HepG2 (cell line): ENCODE measurements around the gene SLC7A6OS. TPM values are rescaled to one million over a fixed set of nuclear protein-coding genes. Genes with fewer than 3 reads are reported as not detected.

Experiments
- ATAC-seq: fragments of 200-7000 bp; cut with Tn5 transposase; 3 replicates; pipeline ENCODE4 v1.9.1; 2020; ENCODE audit warnings: mild to moderate bottlenecking, moderate library complexity
- BruUV-seq: library from RNA; stranded (reverse); fragments of 400-500 nt; replicated peaks from 2 replicates; lab custom pipeline; 2021; lab: Mats Ljungman, UMichigan
- CTCF ChIA-PET: fragments of 300-600 bp; formaldehyde crosslinking; extraction: SDS; loops from one replicate; lab custom pipeline; 2021; ENCODE audit warnings: low total read pairs, inconsistent platforms, low intra/inter-chr PET ratio; lab: Yijun Ruan, JAX
- POLR2A ChIA-PET: fragments of 350-600 bp; sonication (Branson Sonifier 250); formaldehyde crosslinking; loops from one replicate; lab custom pipeline; 2020; ENCODE audit warnings: antibody characterized with exemption, inconsistent platforms; lab: Yijun Ruan, JAX
- DNase-seq: peaks from one replicate; pipeline ENCODE4 v3.0.0-alpha.2; 2015; ENCODE audit warnings: low spot score
- FAIRE-seq: peaks from 3 replicates; lab custom pipeline; 2011; peaks lifted over from hg19 to GRCh38; lab: Jason Lieb, UNC
- H2AFZ ChIP-seq: one replicate; pipeline ENCODE4 v1.6.1; 2011; ENCODE audit warnings: low read length, inconsistent platforms
- H3K27ac ChIP-seq: fragments of 300-600 bp; 3 replicates; pipeline ENCODE4 v1.8.0; 2011; ENCODE audit warnings: mixed run types, mild to moderate bottlenecking, mixed read lengths, low read length, inconsistent platforms; ENCODE audit not compliant: insufficient read depth; ENCODE audit errors: extremely low read length
- H3K27me3 ChIP-seq, 2 experiments: fragments of 200-600 bp in 1 of 2; 2 replicates in 1 of 2; 3 replicates in 1 of 2; pipeline versions ENCODE4 v1.6.0 to v1.8.0; 2011; ENCODE audit warnings: low read length in 2 of 2, mild to moderate bottlenecking in 2 of 2, moderate library complexity in 2 of 2, inconsistent platforms in 1 of 2; ENCODE audit not compliant: insufficient read depth in 2 of 2, control insufficient read depth in 1 of 2
- H3K36me3 ChIP-seq, 2 experiments: fragments of 200-600 bp in 1 of 2; replicated peaks in 1 of 2; 2 replicates in 1 of 2; 3 replicates in 1 of 2; pipeline versions ENCODE4 v1.5.1 to v1.8.0; 2011; ENCODE audit warnings: low read length in 2 of 2, inconsistent platforms in 1 of 2; ENCODE audit not compliant: insufficient read depth in 2 of 2, control insufficient read depth in 1 of 2
- H3K4me1 ChIP-seq: 2 replicates; pipeline ENCODE4 v1.5.1; 2012; ENCODE audit warnings: low read length, inconsistent platforms; ENCODE audit not compliant: insufficient read depth
- H3K4me2 ChIP-seq: 2 replicates; pipeline ENCODE4 v1.6.0; 2011; ENCODE audit warnings: low read depth, low read length, inconsistent platforms
- H3K4me3 ChIP-seq, 3 experiments: fragments of 200-600 bp in 1 of 3; sonication (generic), shearing (Covaris generic) in 1 of 3; replicated peaks in 1 of 3; 2 replicates each; pipeline ENCODE4 v1.5.1; 2011 to 2016; ENCODE audit warnings: low read length in 3 of 3, inconsistent platforms in 2 of 3, low read depth in 2 of 3, mild to moderate bottlenecking in 2 of 3, control low read depth in 1 of 3, mixed read lengths in 1 of 3; ENCODE audit not compliant: insufficient read depth in 1 of 3
- H3K79me2 ChIP-seq: one replicate; pipeline ENCODE4 v1.6.1; 2011; ENCODE audit warnings: low read length, inconsistent platforms; ENCODE audit not compliant: insufficient read depth
- H3K9ac ChIP-seq: 2 replicates; pipeline ENCODE4 v1.6.0; 2011; ENCODE audit warnings: mild to moderate bottlenecking, low read depth, low read length, inconsistent platforms; ENCODE audit not compliant: insufficient read depth
- H3K9me3 ChIP-seq: 2 replicates; pipeline ENCODE4 v1.5.1; 2012; ENCODE audit warnings: mild to moderate bottlenecking, low read length
- H4K20me1 ChIP-seq: 2 replicates; pipeline ENCODE4 v1.6.0; 2011; ENCODE audit warnings: inconsistent platforms, mild to moderate bottlenecking, low read length, moderate library complexity; ENCODE audit not compliant: insufficient read depth
- HNRNPLL ChIP-seq: fragments of 200-400 bp; formaldehyde crosslinking; IDR thresholded peaks from 2 replicates; pipeline ENCODE4 v1.6.1; 2017; ENCODE audit warnings: mild to moderate bottlenecking, low read depth, low read length; ENCODE audit not compliant: poor library complexity, severe bottlenecking
- KDM1A ChIP-seq: IDR thresholded peaks from 2 replicates; pipeline ENCODE4 v1.6.1; 2016; ENCODE audit warnings: missing compliant biosample characterization
- ZC3H13 ChIP-seq: sonication (generic); formaldehyde crosslinking; IDR thresholded peaks from 2 replicates; pipeline ENCODE4 v1.8.1; 2023; ENCODE audit warnings: mild to moderate bottlenecking, missing genetic modification reagents, moderate library complexity
- ZMYM3 ChIP-seq: sonication (generic); formaldehyde crosslinking; IDR thresholded peaks from 2 replicates; pipeline ENCODE4 v1.5.1; 2020; ENCODE audit warnings: mild to moderate bottlenecking, missing genetic modification reagents
- ZNF121 ChIP-seq: sonication (generic); formaldehyde crosslinking; IDR thresholded peaks from 2 replicates; pipeline ENCODE4 v1.5.0; 2020; ENCODE audit warnings: mild to moderate bottlenecking, missing genetic modification reagents
- WGBS: methylation state at CpG from one replicate; pipeline ENCODE4 v1.1.6; 2017; ENCODE audit warnings: low lambda C conversion rate; 5-methylcytosine and 5-hydroxymethylcytosine counted together
- in situ Hi-C: cut with HindIII; loops from 2 replicates; pipeline ENCODE4 v1.10.0; 2017; ENCODE audit warnings: low pct_unique_long_range_greater_than_20kb; ENCODE audit not compliant: extremely low pct_ligation_motif_present
- intact Hi-C: fragments of 100-400 bp; cut with micrococcal nuclease; formaldehyde crosslinking; loops from one replicate; pipeline ENCODE4 v1.10.0; 2022; ENCODE audit not compliant: unreplicated experiment
- polyA plus RNA-seq, 8 experiments: library from polyadenylated mRNA; depleted of rRNA in 3 of 8; stranded (reverse) in 7 of 8; unstranded in 1 of 8; fragments of >200 nt; fragmentation: Illumina TruSeq in 4 of 8; extraction: Trizol in 4 of 8; gene quantifications; 2 replicates each; pipeline versions ENCODE4 v1.2.1 to v1.2.3, GENCODE V29; 2011 to 2016; ENCODE audit warnings: low read depth in 4 of 8, missing spikeins in 1 of 8, mixed read lengths in 1 of 8; ENCODE audit not compliant: insufficient read depth in 1 of 8
- total RNA-seq, 5 experiments: library from RNA; depleted of rRNA; stranded (reverse); fragments of >200 nt; fragmentation: Illumina TruSeq; extraction: Trizol; gene quantifications; 2 replicates each; pipeline ENCODE4 v1.2.3, GENCODE V29; 2016; ENCODE audit warnings: low read depth in 1 of 5
- TF ChIP-seq, protein P1 (sequence below): sonication (generic); formaldehyde crosslinking; IDR thresholded peaks from 2 replicates; pipeline ENCODE4 v1.4.0; 2020; ENCODE audit warnings: missing genetic modification reagents, mild to moderate bottlenecking, borderline replicate concordance
- TF ChIP-seq, protein P2 (sequence below): sonication (generic); formaldehyde crosslinking; IDR thresholded peaks from 2 replicates; pipeline ENCODE4 v1.5.0; 2020; ENCODE audit warnings: mild to moderate bottlenecking, missing genetic modification reagents, borderline replicate concordance
- TF ChIP-seq, protein P3 (sequence below): sonication (generic); formaldehyde crosslinking; IDR thresholded peaks from 2 replicates; pipeline ENCODE4 v1.5.0; 2020; ENCODE audit warnings: mild to moderate bottlenecking, missing genetic modification reagents
- TF ChIP-seq, protein P4 (sequence below): sonication (generic); formaldehyde crosslinking; IDR thresholded peaks from 2 replicates; pipeline ENCODE4 v1.8.0; 2022; ENCODE audit warnings: mild to moderate bottlenecking, missing genetic modification reagents, borderline replicate concordance

The SLC7A6OS gene
- total and polyA plus RNA-seq, 2 of the 13 experiments (the other 11 are each of a cell fraction or from before 2014, with no cell fraction given) = 11.2 to 21.5 TPM

DNA sequence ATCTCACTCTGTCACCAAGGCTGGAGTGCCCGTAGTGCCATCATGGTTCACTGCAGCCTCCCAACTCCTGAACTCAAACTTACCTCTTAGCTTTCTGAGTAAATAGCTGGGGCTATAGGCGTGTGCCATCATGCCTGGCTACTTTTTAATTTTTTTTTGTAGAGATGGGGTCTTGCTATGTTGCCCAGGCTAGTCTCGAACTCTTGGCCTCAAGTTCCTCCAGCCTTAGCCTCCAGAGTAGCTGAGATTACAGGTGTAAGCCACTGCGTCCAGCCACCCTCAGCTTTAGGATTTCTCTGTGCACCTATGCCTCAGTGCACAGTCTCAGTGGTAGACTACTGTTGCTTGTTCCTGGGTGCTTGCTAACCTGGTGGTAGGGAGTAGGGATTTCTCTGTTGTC, 41.0 kb downstream of the SLC7A6OS start:
- BruUV-seq = no TSS peak
- no peak for ATAC-seq
- no peak overlapping the region; the same call in 1 of the 2 replicates for H3K4me2 ChIP-seq
- DNase-seq = no peak
- 97% methylated on average over 4 of the region's 4 CpGs for WGBS
- no peak overlapping the region for H3K4me3 ChIP-seq
- no peaks in the 10 kb centered on the region; a peak in 1 of 5 replicates for H3K27me3 ChIP-seq
- H3K27ac ChIP-seq = peak overlapping the region; percentile 78
- TF ChIP-seq ZMYM3 (CRISPR knock-in tag) (peak; percentile 51), KDM1A (CRISPR knock-in tag) (no peak), ZNF121 (CRISPR knock-in tag) (peak; percentile 98), HNRNPLL (no peak), ZC3H13 (CRISPR knock-in tag) (no peak)
- TF ChIP-seq, protein P1, sequence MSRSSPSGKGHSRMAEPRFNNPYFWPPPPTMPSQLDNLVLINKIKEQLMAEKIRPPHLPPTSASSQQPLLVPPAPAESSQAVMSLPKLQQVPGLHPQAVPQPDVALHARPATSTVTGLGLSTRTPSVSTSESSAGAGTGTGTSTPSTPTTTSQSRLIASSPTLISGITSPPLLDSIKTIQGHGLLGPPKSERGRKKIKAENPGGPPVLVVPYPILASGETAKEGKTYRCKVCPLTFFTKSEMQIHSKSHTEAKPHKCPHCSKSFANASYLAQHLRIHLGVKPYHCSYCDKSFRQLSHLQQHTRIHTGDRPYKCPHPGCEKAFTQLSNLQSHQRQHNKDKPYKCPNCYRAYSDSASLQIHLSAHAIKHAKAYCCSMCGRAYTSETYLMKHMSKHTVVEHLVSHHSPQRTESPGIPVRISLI (CRISPR knock-in tag) = peak; percentile 24; the same call in 1 of the 2 replicates
- TF ChIP-seq, protein P2, sequence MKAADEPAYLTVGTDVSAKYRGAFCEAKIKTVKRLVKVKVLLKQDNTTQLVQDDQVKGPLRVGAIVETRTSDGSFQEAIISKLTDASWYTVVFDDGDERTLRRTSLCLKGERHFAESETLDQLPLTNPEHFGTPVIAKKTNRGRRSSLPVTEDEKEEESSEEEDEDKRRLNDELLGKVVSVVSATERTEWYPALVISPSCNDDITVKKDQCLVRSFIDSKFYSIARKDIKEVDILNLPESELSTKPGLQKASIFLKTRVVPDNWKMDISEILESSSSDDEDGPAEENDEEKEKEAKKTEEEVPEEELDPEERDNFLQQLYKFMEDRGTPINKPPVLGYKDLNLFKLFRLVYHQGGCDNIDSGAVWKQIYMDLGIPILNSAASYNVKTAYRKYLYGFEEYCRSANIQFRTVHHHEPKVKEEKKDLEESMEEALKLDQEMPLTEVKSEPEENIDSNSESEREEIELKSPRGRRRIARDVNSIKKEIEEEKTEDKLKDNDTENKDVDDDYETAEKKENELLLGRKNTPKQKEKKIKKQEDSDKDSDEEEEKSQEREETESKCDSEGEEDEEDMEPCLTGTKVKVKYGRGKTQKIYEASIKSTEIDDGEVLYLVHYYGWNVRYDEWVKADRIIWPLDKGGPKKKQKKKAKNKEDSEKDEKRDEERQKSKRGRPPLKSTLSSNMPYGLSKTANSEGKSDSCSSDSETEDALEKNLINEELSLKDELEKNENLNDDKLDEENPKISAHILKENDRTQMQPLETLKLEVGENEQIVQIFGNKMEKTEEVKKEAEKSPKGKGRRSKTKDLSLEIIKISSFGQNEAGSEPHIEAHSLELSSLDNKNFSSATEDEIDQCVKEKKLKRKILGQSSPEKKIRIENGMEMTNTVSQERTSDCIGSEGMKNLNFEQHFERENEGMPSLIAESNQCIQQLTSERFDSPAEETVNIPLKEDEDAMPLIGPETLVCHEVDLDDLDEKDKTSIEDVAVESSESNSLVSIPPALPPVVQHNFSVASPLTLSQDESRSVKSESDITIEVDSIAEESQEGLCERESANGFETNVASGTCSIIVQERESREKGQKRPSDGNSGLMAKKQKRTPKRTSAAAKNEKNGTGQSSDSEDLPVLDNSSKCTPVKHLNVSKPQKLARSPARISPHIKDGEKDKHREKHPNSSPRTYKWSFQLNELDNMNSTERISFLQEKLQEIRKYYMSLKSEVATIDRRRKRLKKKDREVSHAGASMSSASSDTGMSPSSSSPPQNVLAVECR (CRISPR knock-in tag) = 0 out of 2 replicates have a peak, but pooled peaks have one; percentile 7
- TF ChIP-seq, protein P3, sequence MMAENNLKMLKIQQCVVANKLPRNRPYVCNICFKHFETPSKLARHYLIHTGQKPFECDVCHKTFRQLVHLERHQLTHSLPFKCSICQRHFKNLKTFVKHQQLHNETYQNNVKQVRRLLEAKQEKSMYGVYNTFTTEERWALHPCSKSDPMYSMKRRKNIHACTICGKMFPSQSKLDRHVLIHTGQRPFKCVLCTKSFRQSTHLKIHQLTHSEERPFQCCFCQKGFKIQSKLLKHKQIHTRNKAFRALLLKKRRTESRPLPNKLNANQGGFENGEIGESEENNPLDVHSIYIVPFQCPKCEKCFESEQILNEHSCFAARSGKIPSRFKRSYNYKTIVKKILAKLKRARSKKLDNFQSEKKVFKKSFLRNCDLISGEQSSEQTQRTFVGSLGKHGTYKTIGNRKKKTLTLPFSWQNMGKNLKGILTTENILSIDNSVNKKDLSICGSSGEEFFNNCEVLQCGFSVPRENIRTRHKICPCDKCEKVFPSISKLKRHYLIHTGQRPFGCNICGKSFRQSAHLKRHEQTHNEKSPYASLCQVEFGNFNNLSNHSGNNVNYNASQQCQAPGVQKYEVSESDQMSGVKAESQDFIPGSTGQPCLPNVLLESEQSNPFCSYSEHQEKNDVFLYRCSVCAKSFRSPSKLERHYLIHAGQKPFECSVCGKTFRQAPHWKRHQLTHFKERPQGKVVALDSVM = peak; percentile 55; the same call in 1 of the 2 replicates
- TF ChIP-seq, protein P4, sequence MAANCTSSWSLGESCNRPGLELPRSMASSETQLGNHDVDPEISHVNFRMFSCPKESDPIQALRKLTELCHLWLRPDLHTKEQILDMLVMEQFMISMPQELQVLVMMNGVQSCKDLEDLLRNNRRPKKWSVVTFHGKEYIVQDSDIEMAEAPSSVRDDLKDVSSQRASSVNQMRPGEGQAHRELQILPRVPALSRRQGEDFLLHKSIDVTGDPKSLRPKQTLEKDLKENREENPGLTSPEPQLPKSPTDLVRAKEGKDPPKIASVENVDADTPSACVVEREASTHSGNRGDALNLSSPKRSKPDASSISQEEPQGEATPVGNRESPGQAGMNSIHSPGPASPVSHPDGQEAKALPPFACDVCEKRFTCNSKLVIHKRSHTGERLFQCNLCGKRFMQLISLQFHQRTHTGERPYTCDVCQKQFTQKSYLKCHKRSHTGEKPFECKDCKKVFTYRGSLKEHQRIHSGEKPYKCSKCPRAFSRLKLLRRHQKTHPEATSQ (CRISPR knock-in tag) = 0 out of 2 replicates have a peak, but pooled peaks have one; percentile 41
- intact Hi-C loops (no loop called here), in situ Hi-C loops (no loop called here)
- no peak for FAIRE-seq
- peaks cover 85% of the 10 kb centered on the region for H3K79me2 ChIP-seq
- CTCF ChIA-PET = interaction anchor here (1.2 kb wide), 1 partner anchor 8 kb away, joined by 3 read pairs; no protein-coding TSS in a partner anchor
- H3K9ac ChIP-seq = peak overlapping the region; percentile 50
- no peaks in the 10 kb centered on the region for H3K9me3 ChIP-seq
- peaks cover 31% of the 10 kb centered on the region for H4K20me1 ChIP-seq
- POLR2A ChIA-PET = interaction anchor here (1.2 to 3.5 kb wide), 2 partner anchors 12 to 41 kb away, joined by 5 to 17 read pairs; partner anchors contain the start of genes PRMT7 and SLC7A6OS
- H3K36me3 ChIP-seq = peaks cover 17 to 33% of the 10 kb centered on the region in 2 experiments
- H2AFZ ChIP-seq = no peak overlapping the region
- H3K4me1 ChIP-seq = peaks cover 84% of the 10 kb centered on the region
